Erythroblast (primary cell): ENCODE measurements around the gene TBCEL.

Experiments
- GATA1 ChIP-seq: IDR thresholded peaks from 2 replicates; pipeline ENCODE4 v1.6.1; 2011; ENCODE audit warnings: low read depth, mild to moderate bottlenecking, control low read depth, low read length, moderate library complexity
- POLR2A ChIP-seq: IDR thresholded peaks from 2 replicates; pipeline ENCODE4 v1.6.1; 2011; ENCODE audit warnings: mild to moderate bottlenecking, low read length

DNA sequence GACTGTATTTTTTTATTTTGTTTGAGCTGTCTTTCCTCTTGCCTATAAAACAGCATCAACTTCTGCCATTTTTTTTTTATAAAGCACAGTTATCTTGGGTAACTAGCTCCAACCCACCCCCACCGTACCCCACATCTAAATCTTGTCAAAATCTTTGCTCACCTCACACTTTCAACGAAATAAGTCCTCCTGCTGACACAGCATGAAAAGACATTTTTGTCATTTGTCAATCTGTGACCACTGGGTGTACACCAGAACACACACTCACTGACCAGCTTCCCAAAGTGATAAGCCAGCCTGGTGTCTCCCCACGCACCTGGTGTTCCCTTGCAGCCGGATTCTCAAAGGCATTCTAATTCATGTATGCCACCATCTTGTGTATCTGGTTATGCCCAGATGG is 75.5 kb downstream of the TBCEL start:
- TF ChIP-seq POLR2A (no peak), GATA1 (no peak)
